HEK293T (cell line): ENCODE data around the gene SLC66A1.

Source experiments
- ARNT ChIP-seq: fragments of 450-650 bp; IDR thresholded peaks from 2 replicates; pipeline ENCODE4 v1.6.1; 2017; ENCODE audit warnings: mild to moderate bottlenecking
- BHLHE40 ChIP-seq: fragments of 450-650 bp; IDR thresholded peaks from 2 replicates; pipeline ENCODE4 v1.6.1; 2016; ENCODE audit warnings: mild to moderate bottlenecking, moderate library complexity, borderline replicate concordance
- ELF4 ChIP-seq: fragments of 450-650 bp; IDR thresholded peaks from 2 replicates; pipeline ENCODE4 v1.6.1; 2017; ENCODE audit warnings: antibody characterized with exemption
- FOXA1 ChIP-seq: fragments of 450-650 bp; IDR thresholded peaks from 2 replicates; pipeline ENCODE4 v1.6.1; 2016; ENCODE audit warnings: mild to moderate bottlenecking
- FOXK2 ChIP-seq: fragments of 450-650 bp; IDR thresholded peaks from 2 replicates; pipeline ENCODE4 v1.6.1; 2016; ENCODE audit warnings: mild to moderate bottlenecking
- FOXM1 ChIP-seq: fragments of 450-650 bp; IDR thresholded peaks from 2 replicates; pipeline ENCODE4 v1.6.1; 2017; ENCODE audit warnings: mild to moderate bottlenecking, borderline replicate concordance
- HDGF ChIP-seq: fragments of 450-650 bp; IDR thresholded peaks from 2 replicates; pipeline ENCODE4 v1.6.1; 2017; ENCODE audit warnings: antibody characterized with exemption, borderline replicate concordance
- L3MBTL2 ChIP-seq: fragments of 450-650 bp; conservative IDR thresholded peaks from 2 replicates; pipeline ENCODE4 v1.6.1; 2016; ENCODE audit warnings: mild to moderate bottlenecking
- NFRKB ChIP-seq: fragments of 450-650 bp; IDR thresholded peaks from 2 replicates; pipeline ENCODE4 v1.6.1; 2016; ENCODE audit warnings: mild to moderate bottlenecking, moderate library complexity
- PKNOX1 ChIP-seq: fragments of 450-650 bp; IDR thresholded peaks from 2 replicates; pipeline ENCODE4 v1.6.1; 2016
- SP1 ChIP-seq: fragments of 450-650 bp; IDR thresholded peaks from 2 replicates; pipeline ENCODE4 v1.6.1; 2017
- SUZ12 ChIP-seq: fragments of 450-650 bp; IDR thresholded peaks from 2 replicates; pipeline ENCODE4 v1.6.1; 2016; ENCODE audit warnings: mild to moderate bottlenecking
- TARDBP ChIP-seq: fragments of 450-650 bp; IDR thresholded peaks from 2 replicates; pipeline ENCODE4 v1.6.1; 2016
- ZNF384 ChIP-seq: fragments of 450-650 bp; IDR thresholded peaks from 2 replicates; pipeline ENCODE4 v1.6.1; 2016

GRCh38 chr1:19359357-19359756 lies 47.2 kb downstream of the SLC66A1 start:
- TF ChIP-seq ZNF384 (no peak), PKNOX1 (no peak), FOXA1 (no peak), ARNT (no peak), HDGF (no peak), TARDBP (no peak), BHLHE40 (no peak), NFRKB (no peak), FOXK2 (no peak), FOXM1 (no peak), SP1 (no peak), ELF4 (no peak), SUZ12 (no peak), L3MBTL2 (no peak)
